ENCODE data around the gene PLCB1.
"Not testable (repeated sequence)": the region's sequence is repeated elsewhere in the genome, so short reads cannot be mapped to it uniquely, and the experiment has no call there.

PLCB1 gene

DNA sequence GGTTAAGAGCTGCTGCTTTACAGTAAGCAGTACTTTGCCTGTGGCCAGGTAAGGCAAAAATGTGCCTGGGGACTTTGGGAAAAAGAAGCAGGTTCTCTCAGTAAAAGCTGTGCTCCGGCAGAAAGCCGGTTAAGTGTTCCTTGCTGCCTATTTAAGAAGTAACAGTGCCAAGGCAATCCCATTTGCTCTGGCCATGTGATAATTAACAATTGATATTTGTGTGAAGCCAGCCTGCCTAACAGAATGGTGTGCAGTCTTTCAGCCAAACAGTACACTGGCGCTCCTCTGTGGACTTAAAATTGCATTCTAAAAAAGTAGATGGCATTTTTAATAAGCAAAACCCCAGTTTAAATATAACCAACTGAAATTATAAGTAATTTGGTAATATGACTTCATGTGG lies 430.3 kb downstream of the PLCB1 start:
- no peak for FAIRE-seq

DNA sequence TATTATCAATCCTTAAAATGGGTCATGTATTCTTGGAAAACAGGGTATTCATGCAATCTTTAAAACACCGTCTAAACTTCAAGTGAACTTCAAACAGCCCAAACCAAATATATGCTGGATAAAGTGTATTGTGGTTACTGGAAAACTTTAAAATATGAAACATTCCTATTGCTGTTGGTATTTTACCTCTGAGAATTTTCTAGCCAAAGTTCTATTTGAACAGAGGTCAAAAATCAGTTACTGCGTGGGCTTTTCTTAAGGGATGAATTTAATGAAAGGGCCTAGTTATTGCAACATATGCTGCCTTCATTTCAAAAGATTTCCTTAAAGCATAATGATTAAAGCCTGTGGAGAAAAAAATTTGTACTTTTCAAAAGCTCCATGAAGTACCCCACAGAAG lies 436.0 kb downstream of the PLCB1 start:
- FAIRE-seq, result no peak

DNA sequence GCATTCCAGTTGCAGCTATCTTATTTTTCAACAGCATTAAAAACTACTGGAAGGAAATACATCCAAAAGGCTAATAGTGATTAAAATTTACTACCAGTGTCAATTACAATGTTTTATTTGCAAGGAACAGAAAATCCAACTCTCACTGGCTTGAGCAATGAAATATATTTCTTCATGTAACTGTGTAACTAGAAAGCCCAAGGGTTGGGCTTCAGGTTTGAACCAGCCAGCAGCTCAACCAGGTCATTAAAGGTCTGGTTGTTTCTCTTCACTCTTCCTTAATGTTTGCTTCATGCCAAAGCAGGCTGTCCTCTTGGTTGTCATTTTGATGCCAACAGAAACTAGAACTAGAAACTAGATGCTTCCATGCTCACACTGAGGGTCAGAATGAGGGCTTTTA lies 437.7 kb downstream of the PLCB1 start:
- no peak for FAIRE-seq

DNA sequence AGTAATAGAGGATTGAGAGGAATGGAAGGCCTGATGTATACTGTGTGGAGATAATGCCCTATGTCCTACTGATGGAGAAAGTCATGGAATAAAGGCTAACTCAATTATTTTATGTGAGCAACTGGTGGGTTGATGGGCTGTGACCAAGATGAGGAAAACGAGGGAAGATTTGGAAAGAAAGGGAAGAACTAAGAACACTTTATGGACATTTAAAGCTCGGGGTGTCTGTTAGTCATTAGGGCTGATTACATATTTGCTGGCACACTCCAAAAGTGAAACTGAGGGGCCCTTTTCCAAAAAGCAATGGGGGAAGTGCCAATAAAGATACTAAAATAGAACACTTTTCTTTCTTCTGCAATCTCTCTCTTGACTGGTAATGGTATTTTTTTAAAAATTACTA lies 439.5 kb downstream of the PLCB1 start:
- no peak for FAIRE-seq

DNA sequence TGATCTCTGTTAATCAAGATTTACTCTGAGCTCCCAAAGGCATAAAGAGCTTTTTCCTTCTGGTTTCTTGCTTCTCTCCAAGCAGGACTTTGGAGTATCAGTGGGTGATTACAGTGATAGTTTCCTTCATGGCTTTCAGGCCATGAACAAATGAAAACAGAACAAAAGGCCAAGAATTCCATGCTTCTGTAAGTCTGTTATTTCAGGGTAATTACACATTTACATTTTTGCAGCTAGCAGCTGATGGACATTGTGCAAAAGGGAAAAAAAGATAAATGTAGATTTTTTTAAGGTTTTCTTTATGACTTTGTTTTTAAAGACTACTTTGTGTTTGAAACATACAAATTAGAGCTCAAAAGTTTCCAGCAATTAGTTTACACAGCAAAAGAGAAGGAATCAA lies 441.6 kb downstream of the PLCB1 start:
- no peak for FAIRE-seq

DNA sequence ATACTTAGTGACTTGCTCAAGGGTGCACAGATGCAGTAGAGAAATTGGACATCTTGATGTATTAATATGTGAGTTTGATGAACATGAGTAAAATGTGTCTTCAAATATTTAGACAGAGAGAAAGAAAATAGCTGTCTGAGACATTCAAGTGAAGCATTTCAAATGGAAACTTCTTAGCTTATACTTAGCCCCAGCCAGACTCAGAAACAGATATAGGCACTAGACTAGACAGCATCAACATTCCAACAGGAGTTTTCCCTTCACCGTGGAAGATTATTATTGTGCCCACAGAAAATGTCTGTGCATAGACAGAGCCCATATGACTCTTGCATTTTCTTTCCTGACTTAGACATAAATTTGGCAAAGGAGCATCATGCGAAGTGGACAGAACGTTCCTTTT lies 443.0 kb downstream of the PLCB1 start:
- FAIRE-seq, result no peak

DNA sequence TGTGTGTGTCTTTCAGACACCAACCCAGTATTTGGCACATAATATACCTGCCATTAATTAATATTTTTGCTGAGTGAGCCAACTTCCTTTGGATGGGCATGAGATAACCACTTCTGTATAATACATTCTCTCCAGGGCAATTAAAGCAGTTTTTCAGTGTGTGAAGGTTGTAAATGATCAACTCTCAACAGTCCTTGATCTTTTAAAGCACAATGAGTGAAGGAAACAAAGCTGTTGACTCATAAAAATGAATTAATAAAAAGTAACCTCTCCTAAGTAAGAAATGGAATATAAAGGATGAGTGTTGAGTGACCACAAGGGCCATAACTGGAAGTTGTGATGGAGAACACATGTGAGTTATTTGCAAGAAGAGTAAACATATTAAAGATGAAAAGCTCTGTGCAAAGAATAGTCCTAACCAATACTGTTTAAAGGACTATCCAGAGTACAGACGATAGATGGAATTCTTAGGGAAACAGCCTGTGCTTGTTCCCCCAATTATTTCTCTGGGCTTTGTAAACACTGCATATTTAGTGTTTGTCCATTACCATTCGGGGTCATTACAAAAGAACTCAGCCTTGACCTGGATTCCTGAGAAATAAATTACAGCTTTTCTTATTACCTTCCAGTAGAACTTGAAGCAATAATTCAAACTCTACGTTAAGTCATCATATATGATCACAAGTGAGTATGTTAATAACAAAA lies 446.2 kb downstream of the PLCB1 start:
- FAIRE-seq, result no peak

DNA sequence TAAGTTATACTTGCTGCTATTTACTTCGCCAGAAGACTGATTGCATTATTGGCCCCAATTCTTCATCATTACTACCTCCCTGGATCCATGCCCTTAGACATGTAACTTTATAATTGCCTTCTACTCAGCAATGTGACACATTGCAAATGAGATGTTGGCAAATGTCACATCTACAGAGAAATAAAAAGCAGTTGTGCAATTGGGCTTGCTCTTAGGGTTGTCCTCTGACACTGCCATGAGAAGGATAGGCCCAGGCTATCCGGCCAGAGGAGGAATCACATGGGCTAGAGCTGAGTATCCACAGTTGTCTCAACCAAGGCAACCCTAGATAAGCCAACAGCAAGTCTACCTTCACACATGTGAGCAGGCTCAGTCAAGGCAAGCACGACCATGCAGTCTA lies 447.0 kb downstream of the PLCB1 start:
- no peak for FAIRE-seq

DNA sequence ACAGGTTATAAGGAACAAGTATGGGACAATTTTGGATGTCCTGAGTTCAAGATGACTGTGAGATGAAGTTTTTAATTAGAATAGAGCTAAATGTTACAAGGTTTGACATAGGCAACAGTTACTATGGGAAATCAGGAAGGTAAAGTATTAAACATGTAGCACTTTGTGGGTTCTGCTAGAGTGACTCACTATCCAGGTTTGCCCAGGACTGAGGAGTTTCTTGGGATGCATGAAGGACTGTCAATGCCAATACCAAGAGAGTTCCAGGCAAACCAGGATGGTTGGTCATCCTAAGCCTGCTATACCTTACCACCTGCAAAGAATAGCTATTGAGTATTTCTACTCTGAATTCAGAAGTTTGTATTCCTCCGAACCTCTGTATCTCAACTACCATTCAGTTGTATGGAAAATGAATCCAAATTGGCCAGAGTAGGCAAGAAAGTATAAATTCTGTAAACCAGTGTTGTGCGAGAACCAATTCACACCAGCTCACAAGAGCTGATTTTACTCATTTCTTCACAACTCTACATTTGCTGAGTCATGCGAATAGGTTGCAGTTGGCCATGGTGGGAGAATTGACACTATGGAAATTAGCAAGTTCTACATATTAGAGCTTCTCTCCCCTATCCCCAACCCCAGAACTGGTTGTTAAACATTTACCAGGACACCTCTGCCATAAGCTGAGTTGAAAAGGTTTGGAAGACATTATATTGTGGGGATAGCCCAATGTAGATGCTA lies 449.5 kb downstream of the PLCB1 start:
- FAIRE-seq, result no peak

DNA sequence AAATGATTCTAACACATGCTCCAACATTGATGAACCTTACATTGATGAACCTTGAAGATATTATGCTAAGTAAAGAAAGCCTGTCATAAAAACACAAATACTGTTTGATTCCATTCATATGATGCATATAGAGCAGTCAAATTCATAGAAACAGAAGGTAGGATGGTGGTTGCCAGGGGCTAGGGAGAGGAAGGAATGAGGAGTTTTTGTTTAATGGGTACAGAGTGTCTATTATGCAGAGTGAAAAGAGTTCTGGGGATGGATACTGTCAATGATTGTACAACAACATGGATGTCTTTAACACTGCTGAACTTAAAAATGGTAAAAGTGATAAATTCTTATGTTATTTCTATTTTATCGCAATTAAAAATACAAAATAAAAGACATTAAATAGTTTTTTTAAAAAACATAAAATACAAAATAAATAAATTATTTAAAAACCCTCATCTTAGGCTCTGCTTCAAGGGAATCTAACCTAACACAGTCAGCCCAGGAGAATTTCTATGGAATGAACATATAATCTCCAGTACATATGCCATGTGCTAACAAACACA lies 451.0 kb downstream of the PLCB1 start:
- FAIRE-seq, result no peak

DNA sequence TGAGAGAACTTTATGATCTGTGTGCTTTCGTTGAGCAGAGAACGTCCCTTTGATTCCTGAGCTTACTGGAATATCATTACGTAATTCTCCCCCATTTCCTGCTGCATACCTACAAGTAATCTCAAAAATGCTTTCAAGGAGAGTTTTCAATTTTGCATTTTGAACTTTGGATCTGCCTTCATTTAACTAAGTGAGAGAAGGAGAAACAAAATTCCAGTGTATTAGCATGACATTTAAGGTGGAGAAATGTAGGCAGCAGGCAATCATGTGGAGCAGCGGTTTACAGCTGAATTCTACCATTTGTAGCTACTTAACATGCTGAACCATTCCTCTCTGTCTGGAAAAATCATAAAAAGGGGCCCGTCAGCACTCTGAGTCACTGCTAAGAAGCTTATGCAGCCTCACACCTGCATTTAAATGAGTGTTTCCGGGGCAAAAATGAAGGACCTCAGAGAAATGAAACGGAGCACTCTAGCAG lies 451.5 kb downstream of the PLCB1 start:
- no peak for FAIRE-seq

DNA sequence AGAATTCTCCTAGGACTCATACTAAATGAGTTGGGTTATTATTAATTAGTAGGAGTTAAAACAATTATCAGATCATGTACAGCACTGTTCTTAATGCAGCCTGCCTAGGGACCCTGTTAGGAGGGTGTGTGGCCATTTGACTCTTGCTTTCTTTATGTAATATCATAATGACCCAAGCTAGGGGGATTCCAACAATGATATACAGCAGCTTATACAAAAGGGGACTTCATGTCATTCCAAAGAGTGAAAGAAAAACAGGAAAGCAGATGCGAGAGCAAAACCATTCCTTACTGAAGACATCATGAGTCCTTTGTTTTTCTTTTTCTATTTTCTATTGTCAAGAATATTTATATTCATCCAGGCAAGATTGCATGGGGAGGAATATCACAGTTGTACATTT lies 455.2 kb downstream of the PLCB1 start:
- FAIRE-seq, result no peak

DNA sequence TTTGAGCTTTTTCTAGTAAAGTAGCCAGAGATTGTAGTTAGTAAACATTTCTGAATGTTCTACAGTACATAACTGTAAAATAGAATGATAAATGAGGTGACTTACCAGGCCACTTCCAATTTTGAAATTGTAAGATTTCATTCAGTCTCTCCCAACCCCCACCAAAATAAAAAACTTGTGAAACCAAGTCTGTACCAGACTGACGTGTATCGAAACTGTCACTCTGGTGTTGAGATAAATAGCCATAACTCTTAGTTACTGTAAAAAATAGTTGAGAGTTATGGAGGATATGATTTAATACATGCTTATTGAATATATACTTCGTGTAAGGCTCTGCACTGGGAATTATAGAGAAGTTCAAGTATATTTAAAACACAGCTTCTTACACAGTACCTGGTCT lies 455.7 kb downstream of the PLCB1 start:
- no peak for FAIRE-seq

DNA sequence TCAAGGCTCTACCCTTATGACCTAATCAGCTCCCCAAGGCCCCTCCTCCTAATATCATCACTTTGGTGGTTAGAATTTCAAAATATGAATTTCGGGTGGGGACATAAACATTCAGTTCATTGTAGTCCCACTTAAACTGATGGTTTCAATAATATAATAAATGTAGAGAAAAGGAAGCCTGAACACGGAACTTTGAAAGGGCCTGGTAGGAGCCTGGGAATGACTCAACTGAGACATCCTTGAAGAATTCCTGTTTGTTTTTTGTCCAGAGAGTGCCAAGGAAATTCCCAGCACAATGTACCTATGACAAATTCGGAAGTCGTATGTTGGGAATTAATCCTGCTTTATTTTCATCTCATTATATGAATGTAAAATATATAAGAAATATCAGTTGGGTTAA lies 457.9 kb downstream of the PLCB1 start:
- FAIRE-seq, result no peak

DNA sequence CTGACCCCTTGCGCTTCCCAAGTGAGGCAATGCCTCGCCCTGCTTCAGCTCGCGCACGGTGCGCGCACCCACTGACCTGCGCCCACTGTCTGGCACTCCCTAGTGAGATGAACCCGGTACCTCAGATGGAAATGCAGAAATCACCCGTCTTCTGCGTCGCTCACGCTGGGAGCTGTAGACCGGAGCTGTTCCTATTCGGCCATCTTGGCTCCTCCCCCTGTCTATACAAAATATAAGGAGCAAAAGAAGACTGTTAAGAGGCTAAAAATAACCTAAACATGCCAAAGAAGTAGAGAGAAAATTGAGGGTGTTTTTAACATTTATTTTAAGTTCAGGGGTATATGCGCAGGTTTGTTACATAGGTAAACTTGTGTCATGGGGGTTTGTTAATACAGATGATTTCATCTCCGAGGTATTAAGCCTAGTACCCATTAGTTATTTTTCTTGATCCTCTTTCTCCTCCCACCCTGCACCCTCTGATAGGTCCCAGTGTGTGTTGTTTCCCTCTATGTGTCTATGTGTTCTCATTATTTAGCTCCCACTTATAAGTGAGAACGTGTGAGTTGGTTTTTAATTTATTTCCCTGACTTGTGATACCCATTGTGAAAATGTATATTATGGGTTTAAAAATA lies 469.0 kb downstream of the PLCB1 start:
- not testable (repeated sequence) for FAIRE-seq

DNA sequence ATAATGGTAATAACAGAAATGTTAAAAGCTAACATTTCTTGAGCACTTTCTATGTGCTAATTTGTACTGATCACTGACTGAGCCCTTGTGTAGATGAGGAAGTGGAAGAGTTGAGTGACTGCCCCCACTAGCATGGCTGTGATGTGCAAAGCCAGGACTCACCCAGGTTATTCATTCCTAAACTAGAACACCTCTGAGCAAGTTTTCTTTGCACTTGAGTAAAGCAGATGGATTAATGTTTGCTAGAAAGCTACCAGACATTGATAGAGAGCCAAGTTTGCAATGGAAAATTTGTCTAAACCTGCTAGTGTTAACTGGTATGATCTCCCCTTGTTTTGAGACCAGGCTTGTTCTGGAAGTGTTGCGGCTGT lies 469.5 kb downstream of the PLCB1 start:
- no peak for FAIRE-seq

DNA sequence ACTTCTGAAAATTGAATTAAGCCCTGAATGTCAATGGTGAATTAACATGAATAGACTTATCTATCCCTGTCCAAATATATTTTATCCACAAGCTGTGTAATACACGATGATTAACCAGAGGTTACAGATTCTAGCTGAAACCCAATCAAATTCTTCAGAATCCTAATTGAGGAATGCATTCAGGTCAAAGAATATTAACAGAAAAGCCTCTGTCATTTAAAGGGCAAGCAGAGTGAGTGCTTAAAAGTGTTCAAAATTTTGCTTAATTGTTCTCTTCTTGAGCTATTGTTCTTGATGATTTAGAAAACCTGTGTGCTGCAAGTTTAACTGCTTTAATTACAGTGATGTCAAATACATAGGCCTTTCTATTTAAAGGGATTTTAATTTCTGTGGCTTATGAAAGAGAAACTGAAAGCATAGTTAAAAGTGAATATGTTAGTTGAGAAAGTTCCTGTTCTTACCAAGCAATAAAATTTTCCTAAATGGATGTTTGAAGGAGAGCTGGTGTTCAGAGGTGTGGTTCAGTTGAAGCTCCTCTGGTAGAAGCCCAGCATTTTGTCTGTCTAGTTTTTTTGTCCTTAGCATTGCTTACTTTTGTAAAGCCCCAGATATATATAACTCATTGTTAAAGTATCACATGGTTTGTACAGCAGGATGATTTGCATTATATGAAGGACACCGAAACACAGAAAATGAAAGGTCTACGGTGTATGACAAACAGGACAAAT lies 470.5 kb downstream of the PLCB1 start:
- FAIRE-seq, result no peak

DNA sequence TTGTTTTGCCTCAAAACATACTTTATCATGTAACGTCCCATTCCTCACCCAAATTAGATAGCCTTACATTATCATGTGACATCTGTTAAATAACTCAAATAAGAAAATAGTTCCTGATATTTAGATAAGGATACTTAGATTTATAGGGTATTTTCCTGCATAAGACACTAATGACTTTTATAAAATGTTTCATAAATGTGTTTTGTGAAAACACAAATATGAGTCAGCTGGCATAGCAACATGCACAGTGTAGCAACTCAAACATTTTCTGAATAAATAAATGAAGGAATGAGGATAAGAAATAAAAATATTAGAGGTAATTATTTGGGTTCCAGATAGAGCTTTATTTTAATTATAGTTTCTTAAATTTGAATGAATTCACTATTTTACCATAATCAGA lies 476.4 kb downstream of the PLCB1 start:
- no peak for FAIRE-seq

DNA sequence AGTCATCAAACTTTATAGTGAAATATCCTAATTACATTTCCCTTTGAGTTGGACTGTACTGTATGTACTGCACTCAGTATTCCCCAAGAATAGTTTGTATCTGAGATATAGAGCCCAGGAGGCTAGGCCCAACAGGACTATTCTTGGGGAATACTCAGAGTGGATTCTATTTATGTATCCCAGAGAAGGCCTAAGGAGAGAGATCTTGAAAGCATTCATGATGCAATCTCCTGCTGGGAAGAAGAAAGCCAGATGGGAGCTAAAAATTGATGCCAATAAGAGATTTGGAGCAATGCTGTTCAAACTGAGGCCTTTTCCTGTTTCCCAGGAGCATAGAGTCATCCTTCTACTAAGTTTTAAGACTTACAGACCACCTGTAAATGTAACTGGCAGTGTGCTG lies 484.7 kb downstream of the PLCB1 start:
- FAIRE-seq, result no peak

DNA sequence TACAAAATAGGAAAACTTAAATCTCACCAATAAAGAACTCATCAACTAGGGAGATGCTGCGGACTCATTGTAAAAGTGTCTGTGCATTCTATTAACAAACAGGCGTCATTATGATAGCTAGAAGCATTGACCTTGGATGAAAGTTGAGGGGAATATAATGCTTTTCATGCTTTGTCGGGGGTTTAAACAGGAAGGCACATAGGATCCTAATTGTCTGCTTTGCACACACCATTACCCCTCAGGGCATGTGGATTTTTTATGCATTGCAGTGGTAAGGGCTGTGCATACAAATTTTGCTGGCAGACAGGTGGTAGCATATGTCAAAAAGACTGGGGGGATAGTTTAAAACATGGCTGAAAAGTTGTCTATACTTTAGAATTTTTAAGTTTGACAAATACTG lies 488.9 kb downstream of the PLCB1 start:
- FAIRE-seq, result no peak

DNA sequence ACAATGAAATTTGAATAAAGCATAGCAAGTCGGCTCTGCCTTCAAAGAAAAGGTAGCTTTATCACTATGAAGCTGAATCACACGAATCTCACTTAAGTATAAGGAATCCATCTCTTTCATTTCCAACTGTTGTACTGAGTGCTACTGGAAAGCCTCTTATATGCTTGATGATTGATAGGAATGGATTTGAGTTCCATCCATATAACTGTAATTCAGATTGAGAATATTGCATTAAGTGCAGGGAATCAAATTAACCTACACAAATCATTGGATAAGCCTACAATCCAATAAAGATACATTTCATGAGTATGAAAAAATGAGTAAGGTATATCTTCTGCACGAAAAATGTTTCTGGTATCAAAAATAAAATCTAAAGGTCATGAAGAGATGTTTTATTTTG lies 492.0 kb downstream of the PLCB1 start:
- FAIRE-seq, result no peak

DNA sequence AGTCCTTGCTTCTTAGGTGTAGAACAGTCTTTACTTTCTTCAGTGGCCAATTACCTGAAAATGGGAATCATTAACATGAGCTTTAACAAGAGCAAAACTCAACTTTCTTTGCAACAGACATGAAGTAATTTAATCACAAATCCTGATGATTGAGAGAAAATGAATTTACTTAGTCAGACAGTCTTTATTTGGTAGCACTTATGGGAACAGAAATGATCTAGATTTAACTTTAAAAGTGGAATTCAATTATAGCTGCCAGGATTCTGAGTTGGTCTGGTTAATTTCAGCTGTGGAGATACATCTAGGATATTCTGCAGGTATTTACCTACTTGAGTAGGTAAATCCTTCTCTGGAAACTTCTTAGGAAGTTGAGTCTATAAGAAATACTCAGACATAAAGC lies 492.6 kb downstream of the PLCB1 start:
- no peak for FAIRE-seq

DNA sequence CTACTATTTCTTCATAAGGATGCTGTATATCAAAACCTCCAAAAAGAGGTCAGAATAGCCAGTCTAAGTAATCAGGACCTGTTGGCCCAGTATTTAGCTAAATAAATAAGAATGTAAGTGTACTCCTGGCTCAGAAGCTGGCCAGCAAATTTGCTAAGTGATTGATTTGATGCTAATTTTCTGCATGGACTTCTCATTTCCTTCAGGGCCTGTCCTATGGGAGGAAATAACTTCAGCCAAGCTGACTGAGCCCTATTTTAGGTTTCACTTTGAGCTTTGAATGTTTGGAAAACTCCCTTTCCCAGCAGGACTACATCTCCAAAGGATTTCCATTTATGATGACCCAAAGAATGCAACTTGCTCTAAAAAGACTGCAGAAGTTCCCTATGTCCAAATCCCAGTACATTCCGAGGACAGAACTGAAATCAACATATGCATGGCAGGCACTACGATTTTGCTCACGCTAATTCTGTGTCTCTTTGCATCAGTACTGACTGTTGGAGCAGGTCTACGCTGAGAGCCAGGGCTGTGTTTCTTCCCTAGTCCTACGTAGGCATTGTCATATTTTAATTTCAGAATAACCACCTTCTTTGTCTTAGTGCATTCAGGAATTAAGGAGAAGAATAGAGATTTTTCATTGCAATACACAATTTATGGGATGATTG lies 495.4 kb downstream of the PLCB1 start:
- no peak for FAIRE-seq
